ENCODE measurements around the gene DEFB121.

DNA sequence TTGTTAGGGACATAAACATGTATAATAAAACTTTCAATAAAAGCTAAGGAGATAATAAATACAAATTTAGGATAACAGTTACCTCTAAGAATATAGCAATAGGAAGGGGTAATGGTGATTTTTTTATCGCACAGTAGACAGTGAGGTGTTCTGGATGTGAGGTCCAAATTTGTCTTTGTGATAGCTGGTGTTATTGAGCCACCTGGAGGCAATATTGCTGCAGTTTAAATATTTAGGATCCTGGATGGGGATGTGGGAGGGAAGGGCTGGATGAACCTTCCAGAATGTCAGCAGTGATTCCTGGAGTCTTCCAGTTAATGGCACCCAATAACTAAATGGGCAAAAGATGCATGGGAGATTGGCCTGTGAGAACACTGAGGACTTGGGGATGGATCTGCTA lies 48.3 kb upstream of the DEFB121 start:
- TF ChIP-seq EP300 (IDR thresholded peaks at IDR 0.05; ENCODE audit: low read depth) (no peak), POLR2A (IDR thresholded peaks at IDR 0.05) (no peak)
- TF ChIP-seq, protein P1, sequence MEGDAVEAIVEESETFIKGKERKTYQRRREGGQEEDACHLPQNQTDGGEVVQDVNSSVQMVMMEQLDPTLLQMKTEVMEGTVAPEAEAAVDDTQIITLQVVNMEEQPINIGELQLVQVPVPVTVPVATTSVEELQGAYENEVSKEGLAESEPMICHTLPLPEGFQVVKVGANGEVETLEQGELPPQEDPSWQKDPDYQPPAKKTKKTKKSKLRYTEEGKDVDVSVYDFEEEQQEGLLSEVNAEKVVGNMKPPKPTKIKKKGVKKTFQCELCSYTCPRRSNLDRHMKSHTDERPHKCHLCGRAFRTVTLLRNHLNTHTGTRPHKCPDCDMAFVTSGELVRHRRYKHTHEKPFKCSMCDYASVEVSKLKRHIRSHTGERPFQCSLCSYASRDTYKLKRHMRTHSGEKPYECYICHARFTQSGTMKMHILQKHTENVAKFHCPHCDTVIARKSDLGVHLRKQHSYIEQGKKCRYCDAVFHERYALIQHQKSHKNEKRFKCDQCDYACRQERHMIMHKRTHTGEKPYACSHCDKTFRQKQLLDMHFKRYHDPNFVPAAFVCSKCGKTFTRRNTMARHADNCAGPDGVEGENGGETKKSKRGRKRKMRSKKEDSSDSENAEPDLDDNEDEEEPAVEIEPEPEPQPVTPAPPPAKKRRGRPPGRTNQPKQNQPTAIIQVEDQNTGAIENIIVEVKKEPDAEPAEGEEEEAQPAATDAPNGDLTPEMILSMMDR (IDR thresholded peaks at IDR 0.05): no peak

Data from transverse colon (tissue), 3 donors.